ENCODE data around the gene TRIM61.
"Not testable (repeated sequence)": the region's sequence is repeated elsewhere in the genome, so short reads cannot be mapped to it uniquely, and the experiment has no call there.

Gene TRIM61

GRCh38 chr4:164971929-164972328, 5.5 kb downstream of the TRIM61 start:
- DNase-seq; in situ Hi-C loops (cut with HindIII; ENCODE audit: low pct_ligation_motif_present, low pct_unique_long_range_greater_than_20kb, low sequenced_read_pairs): not testable (repeated sequence)

DNA sequence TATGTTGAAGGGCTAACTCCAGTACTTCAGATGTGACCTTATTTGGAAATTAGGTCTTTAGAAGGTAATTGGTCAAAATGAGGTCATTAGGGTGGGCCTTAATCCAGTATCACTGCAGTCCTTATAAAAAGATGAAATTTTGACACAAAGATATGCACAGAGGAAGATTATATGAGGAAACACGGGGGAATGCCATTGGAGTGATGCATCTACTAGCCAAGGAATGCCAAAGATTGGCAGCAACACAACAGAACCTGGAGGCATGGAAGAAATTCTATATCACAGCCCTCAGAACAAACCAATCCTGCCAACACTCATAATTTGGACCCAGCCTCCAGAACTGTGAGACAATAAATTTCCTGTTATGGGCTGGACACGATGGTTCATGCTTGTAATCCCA, 17.6 kb downstream of the TRIM61 start:
- in situ Hi-C loops (cut with HindIII; ENCODE audit: low pct_ligation_motif_present, low pct_unique_long_range_greater_than_20kb, low sequenced_read_pairs): no loop called here
- DNase-seq: no peak

GRCh38 chr4:164959421-164959820, 18.0 kb downstream of the TRIM61 start:
- DNase-seq; in situ Hi-C loops (cut with HindIII; ENCODE audit: low pct_ligation_motif_present, low pct_unique_long_range_greater_than_20kb, low sequenced_read_pairs): not testable (repeated sequence)

GRCh38 chr4:164956766-164957643, 20.5 kb downstream of the TRIM61 start:
- DNase-seq: peak; percentile 79
- in situ Hi-C loops (cut with HindIII; ENCODE audit: low pct_ligation_motif_present, low pct_unique_long_range_greater_than_20kb, low sequenced_read_pairs): no loop called here

- no peak for DNase-seq
- in situ Hi-C loops (cut with HindIII; ENCODE audit: low pct_ligation_motif_present, low pct_unique_long_range_greater_than_20kb, low sequenced_read_pairs): no loop called here
Observed at GRCh38 chr4:164955107-164955805, 22.2 kb downstream of the TRIM61 start.

GRCh38 chr4:164952551-164952950, 24.9 kb downstream of the TRIM61 start:
- no peak for DNase-seq
- in situ Hi-C loops (cut with HindIII; ENCODE audit: low pct_ligation_motif_present, low pct_unique_long_range_greater_than_20kb, low sequenced_read_pairs): no loop called here

GRCh38 chr4:164949448-164950143, 27.9 kb downstream of the TRIM61 start:
- in situ Hi-C loops (cut with HindIII; ENCODE audit: low pct_ligation_motif_present, low pct_unique_long_range_greater_than_20kb, low sequenced_read_pairs): no loop called here
- DNase-seq: no peak

DNA sequence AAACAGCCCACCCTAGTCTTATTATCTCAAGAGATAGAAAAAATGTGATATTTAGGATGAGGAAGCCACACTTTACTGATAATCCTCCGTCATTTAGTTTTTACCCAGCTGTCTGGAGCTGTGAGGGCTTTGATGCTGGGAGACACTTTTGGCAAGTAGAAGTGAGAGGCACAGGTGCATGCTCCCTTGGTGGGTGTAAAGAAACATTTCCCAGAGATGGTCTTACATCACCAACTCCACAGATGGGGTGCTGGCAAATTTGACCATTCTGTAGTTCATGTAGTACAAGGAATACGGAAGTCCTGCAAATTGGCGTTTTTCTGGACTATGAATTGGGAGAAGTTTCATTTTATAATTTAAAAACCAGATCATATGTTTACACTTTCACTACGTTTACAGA, 28.5 kb downstream of the TRIM61 start:
- DNase-seq: no peak

DNA sequence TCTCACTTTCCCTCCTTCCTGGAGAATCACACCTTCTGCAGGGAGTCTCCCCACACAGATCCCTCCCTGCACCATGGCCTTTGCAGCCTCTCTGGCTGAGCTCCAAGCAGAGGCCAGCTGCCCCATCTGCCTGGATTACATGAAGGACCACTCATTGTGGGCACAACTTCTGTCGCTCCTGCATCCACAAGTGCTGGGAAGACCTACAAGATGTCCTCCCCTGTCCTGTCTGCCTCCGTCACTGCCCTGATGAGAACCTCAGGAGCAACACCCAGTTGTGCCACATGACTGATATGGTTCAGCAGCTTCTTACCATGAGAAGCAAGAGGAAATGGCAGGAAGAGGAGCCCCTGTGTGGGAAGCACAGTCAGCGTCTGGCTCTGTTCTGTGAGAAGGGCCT, 29.5 kb downstream of the TRIM61 start:
- in situ Hi-C loops (cut with HindIII; ENCODE audit: low pct_ligation_motif_present, low pct_unique_long_range_greater_than_20kb, low sequenced_read_pairs); DNase-seq: not testable (repeated sequence)

More for the DNA sequence above, 28.5 kb downstream of the TRIM61 start:
- in situ Hi-C loops (cut with HindIII; ENCODE audit: low pct_ligation_motif_present, low pct_unique_long_range_greater_than_20kb, low sequenced_read_pairs): no loop called here

GRCh38 chr4:164946810-164947209, 30.6 kb downstream of the TRIM61 start:
- DNase-seq: no peak
- in situ Hi-C loops (cut with HindIII; ENCODE audit: low pct_ligation_motif_present, low pct_unique_long_range_greater_than_20kb, low sequenced_read_pairs): no loop called here

- DNase-seq: no peak
- in situ Hi-C loops (cut with HindIII; ENCODE audit: low pct_ligation_motif_present, low pct_unique_long_range_greater_than_20kb, low sequenced_read_pairs): no loop called here
Observed at GRCh38 chr4:164945146-164945545, 32.3 kb downstream of the TRIM61 start.

DNA sequence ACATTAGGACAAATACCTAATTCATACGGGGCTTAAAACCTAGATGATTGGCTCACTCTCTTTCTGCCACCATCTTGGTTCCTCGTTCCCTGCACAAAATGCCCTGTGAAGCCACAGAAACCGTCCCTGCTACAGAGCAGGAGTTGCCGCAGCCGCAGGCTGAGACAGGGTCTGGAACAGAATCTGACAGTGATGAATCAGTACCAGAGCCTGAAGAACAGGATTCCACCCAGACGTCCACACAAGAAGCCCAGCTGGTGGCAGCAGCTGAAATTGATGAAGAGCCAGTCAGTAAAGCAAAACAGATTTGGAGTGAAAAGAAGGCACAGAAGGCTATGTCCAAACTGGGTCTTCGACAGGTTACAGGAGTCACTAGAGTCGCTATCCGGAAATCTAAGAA, 34.3 kb downstream of the TRIM61 start:
- in situ Hi-C loops (cut with HindIII; ENCODE audit: low pct_ligation_motif_present, low pct_unique_long_range_greater_than_20kb, low sequenced_read_pairs): no loop called here

GRCh38 chr4:164937576-164938270, 39.7 kb downstream of the TRIM61 start:
- in situ Hi-C loops (cut with HindIII; ENCODE audit: low pct_ligation_motif_present, low pct_unique_long_range_greater_than_20kb, low sequenced_read_pairs): no loop called here
- DNase-seq: peak; percentile 4

More for the DNA sequence above, 34.3 kb downstream of the TRIM61 start:
- DNase-seq: no peak

DNA sequence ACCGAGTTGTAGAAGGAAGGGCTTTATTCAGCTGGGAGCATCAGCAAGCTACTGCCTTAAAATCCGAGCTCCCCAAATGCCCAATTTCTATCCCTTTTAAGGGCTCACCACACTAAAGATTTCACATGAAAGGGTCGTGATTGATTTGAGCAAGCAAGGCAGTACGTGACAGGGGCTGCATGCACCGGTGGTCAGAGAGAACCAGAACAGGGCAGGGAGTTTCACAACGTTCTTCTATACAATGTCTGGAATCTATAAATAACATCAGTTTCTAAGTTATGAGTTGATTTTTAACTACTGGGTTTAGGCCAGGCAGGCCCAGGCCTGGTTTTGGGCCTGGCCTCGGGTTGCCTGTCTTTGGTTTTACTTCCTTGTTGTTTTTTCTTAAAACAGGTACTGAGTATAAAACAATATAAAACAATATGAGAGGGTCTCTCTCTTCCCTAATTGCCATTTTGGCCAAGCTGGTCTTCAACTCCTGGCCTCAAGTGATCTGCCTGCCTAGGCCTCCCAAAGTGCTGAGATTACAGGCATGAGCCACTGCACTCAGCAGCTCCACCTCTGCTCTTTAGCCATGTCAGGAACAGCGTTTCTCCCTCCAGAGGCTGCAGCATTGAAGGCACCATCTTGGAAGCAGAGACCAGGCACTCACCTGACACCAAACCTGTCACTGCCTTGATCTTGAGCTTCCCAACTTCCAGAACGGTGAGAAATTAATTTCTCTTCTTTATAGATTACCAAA, 41.4 kb downstream of the TRIM61 start:
- in situ Hi-C loops (cut with HindIII; ENCODE audit: low pct_ligation_motif_present, low pct_unique_long_range_greater_than_20kb, low sequenced_read_pairs); DNase-seq: not testable (repeated sequence)

DNA sequence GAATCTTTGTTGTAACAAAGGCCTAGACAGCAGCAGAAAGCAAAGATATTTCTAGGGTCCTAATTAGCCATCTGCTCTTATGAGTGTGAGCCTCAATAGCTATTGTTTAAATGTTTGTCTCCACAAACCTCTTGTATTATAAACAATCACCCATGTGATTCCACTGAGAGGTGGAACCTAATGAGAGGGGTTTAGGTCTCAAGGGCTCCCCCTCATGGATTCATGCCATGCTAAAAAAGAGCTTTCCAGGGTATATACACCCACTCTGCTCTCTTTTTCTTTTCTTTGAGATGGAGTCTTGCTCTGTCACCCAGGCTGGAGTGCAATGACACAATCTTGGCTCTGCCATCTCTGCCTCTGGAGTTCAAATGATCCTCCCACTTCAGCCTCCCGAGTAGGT, 42.1 kb downstream of the TRIM61 start:
- in situ Hi-C loops (cut with HindIII; ENCODE audit: low pct_ligation_motif_present, low pct_unique_long_range_greater_than_20kb, low sequenced_read_pairs): no loop called here
- peak; percentile 35 for DNase-seq

DNA sequence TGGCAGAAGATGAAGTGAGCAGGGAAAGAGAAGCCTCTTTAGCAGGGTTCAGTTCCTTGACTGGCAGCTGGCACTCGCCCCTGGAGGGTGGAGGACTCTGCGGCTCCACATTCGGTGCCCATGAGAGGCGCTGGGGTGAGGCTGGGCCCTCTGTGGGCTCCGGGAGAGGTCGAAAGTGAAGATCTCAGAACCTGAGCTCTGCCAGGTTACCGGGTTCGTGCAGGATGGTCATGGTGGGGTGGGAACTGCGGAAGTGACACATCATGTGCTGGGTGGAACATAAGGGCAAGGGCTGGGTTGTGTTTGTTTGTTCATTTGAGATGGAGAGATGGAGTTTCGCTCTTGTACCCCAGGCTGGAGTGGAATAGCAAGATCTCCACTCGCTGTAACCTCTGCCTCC, 44.2 kb downstream of the TRIM61 start:
- in situ Hi-C loops (cut with HindIII; ENCODE audit: low pct_ligation_motif_present, low pct_unique_long_range_greater_than_20kb, low sequenced_read_pairs): no loop called here
- no peak for DNase-seq

GRCh38 chr4:164931551-164932324, 45.7 kb downstream of the TRIM61 start:
- in situ Hi-C loops (cut with HindIII; ENCODE audit: low pct_ligation_motif_present, low pct_unique_long_range_greater_than_20kb, low sequenced_read_pairs): no loop called here
- DNase-seq: no peak
